HL-60 (cell line): ENCODE measurements around the gene MYB.

ENCODE experiments used
- DNase-seq, 2 experiments: peaks; one replicate each; pipeline ENCODE4 v3.0.0-alpha.2; 2010 to 2020; ENCODE audit warnings: low read depth in 1 of 2, low spot score in 1 of 2
- H3K27ac ChIP-seq: fragments of 250-450 bp; sonication (Bioruptor Pico); replicated peaks from 2 replicates; pipeline ENCODE4 v1.5.1; 2020; ENCODE audit warnings: mild to moderate bottlenecking, moderate library complexity
- H3K27me3 ChIP-seq: fragments of 250-450 bp; sonication (Bioruptor Pico); 2 replicates; pipeline ENCODE4 v1.5.1; 2021; ENCODE audit warnings: mild to moderate bottlenecking, moderate library complexity; ENCODE audit not compliant: insufficient read depth, poor library complexity, severe bottlenecking
- H3K4me3 ChIP-seq: replicated peaks from 2 replicates; pipeline ENCODE4 v1.5.1; 2011; ENCODE audit warnings: mild to moderate bottlenecking, control low read depth, low read length; ENCODE audit not compliant: insufficient read depth
- GABPA ChIP-seq: IDR thresholded peaks from 2 replicates; pipeline ENCODE4 v1.6.1; 2012; ENCODE audit warnings: low read depth
- POLR2AphosphoS5 ChIP-seq: IDR thresholded peaks from 2 replicates; pipeline ENCODE4 v1.6.1; 2012; ENCODE audit warnings: low read depth
- SPI1 ChIP-seq: IDR thresholded peaks from 2 replicates; pipeline ENCODE4 v1.6.1; 2012; ENCODE audit warnings: low read depth, mild to moderate bottlenecking, borderline replicate concordance
- TF ChIP-seq, protein P1 (sequence below): IDR thresholded peaks from 2 replicates; pipeline ENCODE4 v1.6.1; 2012; ENCODE audit warnings: low read depth; ENCODE audit not compliant: insufficient replicate concordance
- TF ChIP-seq, protein P2 (sequence below): IDR thresholded peaks from one replicate; pipeline ENCODE4 v1.5.1; 2011; ENCODE audit warnings: low read length, control low read depth, inconsistent platforms; ENCODE audit not compliant: insufficient read depth

MYB gene

DNA sequence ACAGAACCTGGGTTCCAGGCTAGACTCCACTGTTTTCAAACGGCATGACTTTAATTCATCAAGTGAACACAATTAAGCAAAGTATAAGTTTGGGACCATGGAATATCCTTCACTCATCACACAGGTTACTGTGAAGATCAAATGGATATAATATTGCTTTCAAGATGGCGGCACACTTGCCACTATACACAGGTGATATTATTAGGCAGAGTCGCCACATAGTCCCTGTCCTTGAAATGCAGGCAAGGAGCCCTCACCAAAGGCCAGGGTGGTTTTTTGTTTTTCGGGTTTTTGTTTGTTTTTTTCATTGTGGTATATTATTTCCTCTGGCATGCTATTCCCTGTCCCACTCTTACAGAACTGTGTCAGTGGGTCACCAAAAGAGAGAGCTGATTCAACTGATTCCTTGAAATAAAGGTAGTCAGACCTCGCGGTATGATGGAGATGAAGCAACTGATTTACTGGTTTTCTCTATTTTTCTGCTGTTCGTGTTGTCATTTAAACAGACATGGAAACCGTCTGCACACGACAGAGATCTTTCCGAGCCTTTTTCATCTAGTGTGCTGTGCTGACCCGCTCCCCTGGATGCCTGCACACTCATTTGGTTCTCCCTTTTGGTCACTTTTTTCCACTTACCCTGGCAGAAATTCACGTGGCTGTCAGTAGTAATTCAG lies 29.7 kb downstream of the MYB start:
- Histone ChIP-seq H3K27me3 (no peaks in the 10 kb centered on the region), H3K4me3 (no peak overlapping the region), H3K27ac (peak overlapping the region; percentile 53; the same call in 1 of the 2 replicates)
- TF ChIP-seq, protein P1, sequence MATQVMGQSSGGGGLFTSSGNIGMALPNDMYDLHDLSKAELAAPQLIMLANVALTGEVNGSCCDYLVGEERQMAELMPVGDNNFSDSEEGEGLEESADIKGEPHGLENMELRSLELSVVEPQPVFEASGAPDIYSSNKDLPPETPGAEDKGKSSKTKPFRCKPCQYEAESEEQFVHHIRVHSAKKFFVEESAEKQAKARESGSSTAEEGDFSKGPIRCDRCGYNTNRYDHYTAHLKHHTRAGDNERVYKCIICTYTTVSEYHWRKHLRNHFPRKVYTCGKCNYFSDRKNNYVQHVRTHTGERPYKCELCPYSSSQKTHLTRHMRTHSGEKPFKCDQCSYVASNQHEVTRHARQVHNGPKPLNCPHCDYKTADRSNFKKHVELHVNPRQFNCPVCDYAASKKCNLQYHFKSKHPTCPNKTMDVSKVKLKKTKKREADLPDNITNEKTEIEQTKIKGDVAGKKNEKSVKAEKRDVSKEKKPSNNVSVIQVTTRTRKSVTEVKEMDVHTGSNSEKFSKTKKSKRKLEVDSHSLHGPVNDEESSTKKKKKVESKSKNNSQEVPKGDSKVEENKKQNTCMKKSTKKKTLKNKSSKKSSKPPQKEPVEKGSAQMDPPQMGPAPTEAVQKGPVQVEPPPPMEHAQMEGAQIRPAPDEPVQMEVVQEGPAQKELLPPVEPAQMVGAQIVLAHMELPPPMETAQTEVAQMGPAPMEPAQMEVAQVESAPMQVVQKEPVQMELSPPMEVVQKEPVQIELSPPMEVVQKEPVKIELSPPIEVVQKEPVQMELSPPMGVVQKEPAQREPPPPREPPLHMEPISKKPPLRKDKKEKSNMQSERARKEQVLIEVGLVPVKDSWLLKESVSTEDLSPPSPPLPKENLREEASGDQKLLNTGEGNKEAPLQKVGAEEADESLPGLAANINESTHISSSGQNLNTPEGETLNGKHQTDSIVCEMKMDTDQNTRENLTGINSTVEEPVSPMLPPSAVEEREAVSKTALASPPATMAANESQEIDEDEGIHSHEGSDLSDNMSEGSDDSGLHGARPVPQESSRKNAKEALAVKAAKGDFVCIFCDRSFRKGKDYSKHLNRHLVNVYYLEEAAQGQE: no peak
- TF ChIP-seq GABPA: no peak
- TF ChIP-seq POLR2AphosphoS5: no peak
- no peak for TF ChIP-seq SPI1
- TF ChIP-seq, protein P2, sequence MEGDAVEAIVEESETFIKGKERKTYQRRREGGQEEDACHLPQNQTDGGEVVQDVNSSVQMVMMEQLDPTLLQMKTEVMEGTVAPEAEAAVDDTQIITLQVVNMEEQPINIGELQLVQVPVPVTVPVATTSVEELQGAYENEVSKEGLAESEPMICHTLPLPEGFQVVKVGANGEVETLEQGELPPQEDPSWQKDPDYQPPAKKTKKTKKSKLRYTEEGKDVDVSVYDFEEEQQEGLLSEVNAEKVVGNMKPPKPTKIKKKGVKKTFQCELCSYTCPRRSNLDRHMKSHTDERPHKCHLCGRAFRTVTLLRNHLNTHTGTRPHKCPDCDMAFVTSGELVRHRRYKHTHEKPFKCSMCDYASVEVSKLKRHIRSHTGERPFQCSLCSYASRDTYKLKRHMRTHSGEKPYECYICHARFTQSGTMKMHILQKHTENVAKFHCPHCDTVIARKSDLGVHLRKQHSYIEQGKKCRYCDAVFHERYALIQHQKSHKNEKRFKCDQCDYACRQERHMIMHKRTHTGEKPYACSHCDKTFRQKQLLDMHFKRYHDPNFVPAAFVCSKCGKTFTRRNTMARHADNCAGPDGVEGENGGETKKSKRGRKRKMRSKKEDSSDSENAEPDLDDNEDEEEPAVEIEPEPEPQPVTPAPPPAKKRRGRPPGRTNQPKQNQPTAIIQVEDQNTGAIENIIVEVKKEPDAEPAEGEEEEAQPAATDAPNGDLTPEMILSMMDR: no peak
- DNase-seq: no peak

DNA sequence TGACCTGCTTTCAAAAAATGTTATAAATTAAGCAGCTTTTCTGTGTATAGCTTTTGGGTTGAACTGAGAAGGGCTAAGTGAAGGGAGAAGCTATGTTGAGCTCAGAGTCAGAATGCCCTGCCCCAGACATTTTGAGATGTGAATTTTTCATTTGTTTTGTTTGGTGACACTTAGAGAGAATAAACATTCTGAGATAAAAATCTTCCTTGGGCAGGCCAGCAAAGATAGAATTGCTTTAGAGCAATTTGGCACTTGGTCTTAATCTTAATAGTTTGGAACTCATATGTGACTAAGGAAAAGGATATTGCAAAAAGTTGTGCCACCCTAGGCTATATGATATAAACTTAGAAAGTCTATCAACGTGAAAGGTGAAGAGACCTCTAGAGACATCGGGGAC lies 30.2 kb downstream of the MYB start:
- no peak for TF ChIP-seq GABPA
- Histone ChIP-seq H3K27me3 (no peaks in the 10 kb centered on the region), H3K4me3 (no peak overlapping the region), H3K27ac (no peak overlapping the region)
- no peak for DNase-seq

DNA sequence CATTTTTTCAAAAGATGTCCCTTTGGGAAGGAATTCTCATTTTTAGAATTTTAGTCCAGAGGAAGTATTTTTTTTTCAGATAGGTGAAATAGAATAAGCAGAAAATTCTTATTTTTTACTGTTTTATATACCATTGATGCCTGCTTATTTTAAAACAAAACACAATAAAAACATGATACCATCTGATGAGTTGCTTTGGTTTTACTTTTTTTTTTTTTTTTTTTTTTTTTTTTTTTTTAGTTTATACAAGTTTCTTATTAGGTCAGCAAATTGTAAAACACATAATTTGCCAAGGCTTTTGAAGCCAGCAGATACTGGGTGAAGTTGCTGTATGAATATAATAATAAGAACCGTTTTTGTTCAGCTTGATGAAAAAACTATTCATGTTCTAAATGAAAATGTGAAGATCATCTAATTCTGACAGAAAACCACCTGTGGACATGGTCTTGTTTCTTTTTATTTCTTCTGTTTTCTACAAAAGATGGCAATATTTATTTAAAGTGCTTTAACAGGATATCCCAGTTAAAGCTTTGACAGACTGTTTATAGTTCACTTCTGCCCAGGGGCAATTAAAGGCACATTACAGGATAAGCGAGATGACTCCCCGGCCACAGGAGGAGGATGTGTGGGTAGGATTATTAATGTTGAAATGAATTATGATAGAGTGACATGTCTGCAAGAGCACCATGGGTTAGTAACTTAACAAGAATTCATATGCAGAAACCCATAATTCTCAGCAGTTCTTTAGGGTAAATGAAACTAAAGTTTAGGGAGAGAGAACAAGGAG lies 31.1 kb downstream of the MYB start:
- H3K27ac ChIP-seq: 0 out of 2 replicates have a peak overlapping the region, but pooled peaks have one; percentile 13
- TF ChIP-seq SPI1: no peak
- TF ChIP-seq, protein P1: no peak
- TF ChIP-seq, protein P2: no peak
- TF ChIP-seq GABPA: no peak
- TF ChIP-seq POLR2AphosphoS5: no peak
- DNase-seq: no peak
- no peaks in the 10 kb centered on the region for H3K27me3 ChIP-seq
- no peak overlapping the region for H3K4me3 ChIP-seq

DNA sequence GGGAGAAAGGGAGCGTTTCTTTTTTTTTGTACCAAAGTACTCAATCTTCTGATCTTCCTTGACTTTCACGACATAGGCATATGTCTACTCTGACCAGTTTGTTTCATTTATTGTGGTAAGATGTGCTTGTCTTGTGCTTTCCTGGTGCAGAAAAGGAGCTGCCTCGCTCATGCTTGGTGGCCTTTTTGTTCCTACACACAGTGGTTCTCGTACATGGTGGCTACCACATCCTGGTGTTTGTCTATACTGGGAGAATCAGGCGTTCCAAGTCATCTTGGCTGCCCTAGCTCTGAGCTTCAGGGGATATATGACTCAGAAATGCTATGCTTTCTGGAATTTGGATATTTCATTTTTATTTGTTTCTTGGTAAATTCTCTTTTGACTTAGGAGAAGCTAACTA lies 31.8 kb downstream of the MYB start:
- H3K27ac ChIP-seq: no peak overlapping the region
- H3K27me3 ChIP-seq: no peaks in the 10 kb centered on the region
- DNase-seq: no peak
- H3K4me3 ChIP-seq: no peak overlapping the region
- TF ChIP-seq, protein P1: no peak
- TF ChIP-seq GABPA (no peak), POLR2AphosphoS5 (no peak), SPI1 (no peak)
- TF ChIP-seq, protein P2: no peak
